HG03342 (cell line): ENCODE data around the gene KDM3A.
"Not testable (repeated sequence)": the region's sequence is repeated elsewhere in the genome, so short reads cannot be mapped to it uniquely, and the experiment has no call there.

Source experiments
- ATAC-seq: cut with Tn5 transposase; IDR thresholded peaks from one replicate; pipeline ENCODE4 v1.9.1; 2021; ENCODE audit warnings: mild to moderate bottlenecking, moderate library complexity; ENCODE audit not compliant: unreplicated experiment

KDM3A gene

GRCh38 chr2:86471637-86472036 lies 30.5 kb downstream of the KDM3A start:
- no peak for ATAC-seq

- ATAC-seq: no peak
These were observed 34.9 kb downstream of the KDM3A start for GRCh38 chr2:86476092-86476491.

GRCh38 chr2:86476918-86477317 lies 35.7 kb downstream of the KDM3A start:
- ATAC-seq: no peak

- no peak for ATAC-seq
These were observed 36.2 kb downstream of the KDM3A start for GRCh38 chr2:86477349-86477748.

GRCh38 chr2:86480105-86480504 lies 38.9 kb downstream of the KDM3A start:
- ATAC-seq: no peak

- ATAC-seq: no peak
These were observed 40.9 kb downstream of the KDM3A start for GRCh38 chr2:86482034-86482433.

- ATAC-seq: no peak
These were observed 43.2 kb downstream of the KDM3A start for GRCh38 chr2:86484385-86484784.

GRCh38 chr2:86485103-86485502 lies 43.9 kb downstream of the KDM3A start:
- no peak for ATAC-seq

- no peak for ATAC-seq
These were observed 44.6 kb downstream of the KDM3A start for GRCh38 chr2:86485802-86486201.

- no peak for ATAC-seq
These were observed 45.9 kb downstream of the KDM3A start for GRCh38 chr2:86487062-86487461.

GRCh38 chr2:86488561-86489250 lies 47.5 kb downstream of the KDM3A start:
- no peak for ATAC-seq

- ATAC-seq: no peak
These were observed 48.4 kb downstream of the KDM3A start for GRCh38 chr2:86489542-86489941.

GRCh38 chr2:86490245-86490644 lies 49.1 kb downstream of the KDM3A start:
- no peak for ATAC-seq

GRCh38 chr2:86491088-86491487 lies 49.9 kb downstream of the KDM3A start:
- ATAC-seq: no peak

- no peak for ATAC-seq
These were observed 50.9 kb downstream of the KDM3A start for GRCh38 chr2:86492048-86492453.

- ATAC-seq: not testable (repeated sequence)
These were observed 55.2 kb downstream of the KDM3A start for GRCh38 chr2:86496391-86496790.

- no peak for ATAC-seq
These were observed 57.5 kb downstream of the KDM3A start for GRCh38 chr2:86498468-86499260.

GRCh38 chr2:86499326-86499725 lies 58.2 kb downstream of the KDM3A start:
- no peak for ATAC-seq

GRCh38 chr2:86500325-86501083 lies 59.3 kb downstream of the KDM3A start:
- ATAC-seq: no peak

GRCh38 chr2:86507600-86507999 lies 66.4 kb downstream of the KDM3A start:
- no peak for ATAC-seq

- no peak for ATAC-seq
These were observed 69.3 kb downstream of the KDM3A start for GRCh38 chr2:86510436-86510933.
